Activated CD4-positive, alpha-beta T cell treated with anti-CD3 and anti-CD28 coated beads for 1 hour (primary cell): ENCODE measurements around the gene KMT2B.

Experiments
- DNase-seq: peaks from one replicate; pipeline ENCODE4 v3.0.0-alpha.2; 2020

KMT2B gene

GRCh38 chr19:35742121-35742724 is 24.4 kb downstream of the KMT2B start, which contains the start of gene IGFLR1:
IGFLR1 (minus strand) TSS chr19:35742452; CDS start chr19:35741180, 1,272 bp downstream.
- DNase-seq, result peak; percentile 46

GRCh38 chr19:35743640-35744429 is 26.0 kb downstream of the KMT2B start:
- DNase-seq, result no peak

- DNase-seq, result peak; percentile 88
These were observed 26.9 kb downstream of the KMT2B start for GRCh38 chr19:35744430-35745327.

GRCh38 chr19:35745328-35746086 is 27.7 kb downstream of the KMT2B start, which contains the start of the genes PSENEN and U2AF1L4:
PSENEN (plus strand) TSS chr19:35745651; CDS start chr19:35745931, 280 bp downstream.
U2AF1L4 (minus strand) TSS chr19:35745418; CDS start chr19:35745391, 27 bp downstream.
- DNase-seq, result peak; percentile 96

- no peak for DNase-seq
These were observed 28.3 kb downstream of the KMT2B start for GRCh38 chr19:35746087-35746462.

- DNase-seq, result no peak
These were observed 28.7 kb downstream of the KMT2B start for GRCh38 chr19:35746531-35746930.

- DNase-seq, result peak; percentile 98
These were observed 30.6 kb downstream of the KMT2B start, which contains the start of gene LIN37 for GRCh38 chr19:35748106-35749020. LIN37 (plus strand) TSS chr19:35748576; CDS start chr19:35748725, 149 bp downstream.

- no peak for DNase-seq
These were observed 32.4 kb downstream of the KMT2B start for GRCh38 chr19:35750167-35750566.

- no peak for DNase-seq
These were observed 34.3 kb downstream of the KMT2B start for GRCh38 chr19:35751839-35752745.

GRCh38 chr19:35752746-35753350 is 35.0 kb downstream of the KMT2B start:
- no peak for DNase-seq

- no peak for DNase-seq
These were observed 36.0 kb downstream of the KMT2B start for GRCh38 chr19:35753634-35754369.

GRCh38 chr19:35754370-35755130 is 36.7 kb downstream of the KMT2B start:
- no peak for DNase-seq

- no peak for DNase-seq
These were observed 37.3 kb downstream of the KMT2B start for GRCh38 chr19:35755131-35755549.

GRCh38 chr19:35755550-35756376 is 38.0 kb downstream of the KMT2B start:
- DNase-seq, result peak; percentile 47

GRCh38 chr19:35756377-35757230 is 38.8 kb downstream of the KMT2B start, which contains the start of gene HSPB6:
HSPB6 (minus strand) TSS chr19:35757029; CDS start chr19:35757008, 21 bp downstream.
- no peak for DNase-seq

GRCh38 chr19:35757231-35757748 is 39.5 kb downstream of the KMT2B start:
- no peak for DNase-seq
